GM12873 (cell line): ENCODE results near the gene UTP18.
A peak's percentile ranks its signal among the peaks of the same experiment; 100 is the strongest.

Experiments
- CTCF ChIP-seq: IDR thresholded peaks from 2 replicates; pipeline ENCODE4 v1.5.1; 2012; ENCODE audit warnings: low read depth, mild to moderate bottlenecking, moderate library complexity, low read length, control low read depth; ENCODE audit not compliant: insufficient read depth; ENCODE audit errors: missing control alignments

Gene UTP18

GRCh38 chr17:51287412-51287811 is 27.1 kb downstream of the UTP18 start:
- no peak for TF ChIP-seq CTCF

- no peak for TF ChIP-seq CTCF
These were observed 29.4 kb downstream of the UTP18 start for GRCh38 chr17:51289696-51290111.

- peak; percentile 61 for TF ChIP-seq CTCF
These were observed 38.4 kb downstream of the UTP18 start for GRCh38 chr17:51298508-51299371.

- TF ChIP-seq CTCF = no peak
These were observed 39.5 kb downstream of the UTP18 start for GRCh38 chr17:51299859-51300258.

GRCh38 chr17:51305182-51305581 is 44.8 kb downstream of the UTP18 start:
- TF ChIP-seq CTCF = no peak

GRCh38 chr17:51319186-51319585 is 58.8 kb downstream of the UTP18 start:
- TF ChIP-seq CTCF = no peak

GRCh38 chr17:51322390-51323029 is 62.2 kb downstream of the UTP18 start:
- TF ChIP-seq CTCF = peak; percentile 67
